Measurements from ENCODE around the gene CRISP1. TPM values are rescaled to one million over a fixed set of nuclear protein-coding genes. Genes with fewer than 3 reads are reported as not detected.
"Not testable (repeated sequence)": the region's sequence is repeated elsewhere in the genome, so short reads cannot be mapped to it uniquely, and the experiment has no call there.

The CRISP1 gene
- total RNA-seq, 1 donor from 2014 or later, result not detected

DNA sequence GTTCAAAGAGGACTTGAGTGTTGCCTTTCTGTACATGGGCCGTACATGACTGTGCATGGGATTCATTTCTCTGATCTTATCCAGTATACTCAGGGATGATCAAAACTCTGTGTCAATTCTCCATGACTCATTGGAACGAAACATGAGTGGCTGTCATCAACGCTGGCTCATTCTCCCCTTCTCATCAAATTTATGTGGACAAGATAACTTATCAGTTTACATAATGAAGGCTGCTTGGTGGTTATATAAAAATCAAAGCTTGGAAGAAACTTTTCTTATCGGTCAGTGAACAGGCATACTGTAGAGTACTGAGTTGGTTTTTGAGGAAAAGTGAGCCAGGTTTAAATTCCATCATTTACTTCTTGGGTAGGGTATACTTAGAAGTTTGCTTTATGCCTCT lies 24.9 kb downstream of the CRISP1 start:
- no peak for DNase-seq (ENCODE audit: low read depth, low spot score)

DNA sequence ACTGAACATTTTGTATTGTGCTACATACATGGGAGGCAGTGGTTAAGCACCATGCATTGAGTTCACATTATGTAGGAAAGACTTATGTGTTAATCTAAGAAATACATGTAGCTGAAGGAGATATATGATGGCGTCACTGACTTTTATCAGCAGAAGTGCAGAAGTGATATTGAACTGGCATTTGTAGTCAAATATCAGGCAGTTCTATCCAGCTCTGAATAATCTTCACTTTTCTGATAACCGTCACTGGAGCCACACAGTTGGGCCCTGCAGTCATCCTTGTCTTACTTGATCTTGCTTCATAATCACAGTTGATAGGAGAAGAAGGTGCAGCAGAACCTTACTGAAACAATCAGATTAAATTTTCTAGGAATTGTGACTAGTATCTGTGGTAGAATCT lies 26.4 kb downstream of the CRISP1 start:
- DNase-seq (ENCODE audit: low read depth, low spot score), result no peak

DNA sequence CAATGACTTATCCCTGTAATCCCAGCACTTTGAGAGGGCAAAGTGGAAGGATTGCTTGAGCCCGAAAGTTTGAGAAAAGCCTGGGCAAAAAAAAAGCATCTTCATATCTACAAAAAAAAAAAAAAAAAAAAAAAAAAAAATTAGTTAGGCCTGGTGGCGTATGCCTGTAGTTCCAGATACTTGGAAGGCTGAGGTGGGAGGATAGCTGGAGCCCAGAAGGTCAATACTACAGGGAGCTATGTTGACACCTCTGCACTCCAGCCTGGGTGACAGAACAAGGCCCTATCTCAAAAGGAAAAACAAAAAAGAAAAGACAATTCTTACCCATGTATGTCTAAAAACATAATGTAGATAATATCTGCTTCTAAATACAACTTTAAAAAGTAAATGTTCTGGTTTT lies 27.2 kb downstream of the CRISP1 start:
- no peak for DNase-seq (ENCODE audit: low read depth, low spot score)

DNA sequence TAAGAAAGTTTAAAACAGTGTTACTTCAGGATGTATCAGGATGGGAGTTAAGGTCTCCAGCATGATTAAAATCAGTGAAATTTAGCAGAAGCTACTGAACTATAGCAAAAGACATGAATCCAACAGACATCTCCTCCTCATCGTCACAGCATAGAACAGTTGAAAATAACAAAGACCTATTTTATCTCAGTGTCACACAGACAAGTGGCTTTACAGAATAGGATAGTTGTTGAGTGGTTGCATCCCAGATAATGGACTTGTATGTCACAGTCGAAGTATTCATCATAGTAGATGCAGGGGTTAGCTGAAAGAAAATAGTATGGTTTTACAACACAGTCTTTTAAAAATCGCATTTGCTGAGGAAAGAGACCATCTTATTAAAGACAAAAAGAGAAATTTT lies 31.2 kb downstream of the CRISP1 start:
- no peak for DNase-seq (ENCODE audit: low read depth, low spot score)

DNA sequence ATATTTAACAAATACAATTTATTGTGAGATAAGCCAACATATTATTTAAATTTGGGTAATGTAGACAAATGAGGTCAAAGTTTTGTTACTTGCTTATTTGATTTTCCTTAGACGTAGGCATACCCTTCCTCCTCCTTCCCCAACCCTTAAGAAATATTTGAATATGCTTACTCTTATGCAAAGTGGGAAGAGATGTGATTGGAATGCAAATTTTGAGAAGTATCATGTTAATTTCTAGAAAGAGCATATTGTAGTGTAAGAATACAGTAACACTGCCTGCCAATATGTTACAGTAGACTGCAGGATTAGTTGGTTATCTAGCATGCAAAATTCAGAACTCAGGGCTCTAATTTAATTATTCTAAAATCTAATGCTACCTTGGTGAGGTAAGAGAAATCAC lies 32.9 kb downstream of the CRISP1 start:
- no peak for DNase-seq (ENCODE audit: low read depth, low spot score)

DNA sequence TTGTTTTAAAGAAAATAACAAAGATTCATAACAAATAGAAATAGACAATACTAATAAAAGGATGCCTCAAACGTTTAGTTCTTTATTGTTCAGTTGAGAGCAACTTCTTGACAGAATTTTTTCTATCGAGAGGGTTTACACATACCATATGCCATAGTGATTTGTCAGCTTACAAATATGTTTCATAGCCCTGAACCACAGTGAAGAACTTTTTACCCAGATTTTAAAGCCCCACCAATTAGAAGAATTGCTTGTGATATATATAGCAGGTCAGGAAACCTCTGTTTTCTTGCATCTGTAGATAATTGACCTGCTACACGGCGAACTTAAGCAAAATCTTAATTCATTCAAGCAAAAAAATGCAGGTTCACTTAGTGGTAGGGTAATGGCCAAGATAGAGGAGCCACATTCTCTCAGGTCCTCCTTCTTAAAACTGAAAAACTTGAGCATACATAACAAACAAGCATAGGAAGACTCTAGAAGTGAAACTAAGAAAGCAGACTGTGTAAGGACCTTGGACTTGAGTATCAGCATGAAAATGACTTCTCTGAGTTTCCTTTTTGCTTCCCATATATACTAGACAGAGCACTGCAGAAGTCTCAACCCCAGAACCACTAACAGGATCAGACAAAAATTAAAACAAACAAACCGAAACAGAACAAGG lies 39.5 kb downstream of the CRISP1 start:
- DNase-seq (ENCODE audit: low read depth, low spot score), result no peak

DNA sequence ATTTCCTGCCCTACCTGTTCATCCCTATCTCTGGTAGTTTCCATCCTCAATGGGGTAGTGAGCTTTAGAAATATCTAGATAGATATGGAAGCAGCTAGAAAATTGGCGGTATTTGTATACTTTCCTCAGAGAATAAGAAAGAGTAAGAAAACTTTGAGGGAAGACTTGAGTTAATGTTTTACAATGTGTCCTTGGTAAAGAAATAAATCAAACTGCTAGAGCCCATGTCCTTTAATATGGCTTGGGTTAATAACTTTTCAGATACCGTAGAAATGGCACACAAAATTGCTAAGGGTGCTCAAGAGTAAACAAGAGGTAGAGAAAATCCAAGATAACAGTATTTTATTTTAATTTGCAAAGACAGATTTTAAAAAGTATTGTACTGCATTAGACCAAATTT lies 51.2 kb downstream of the CRISP1 start:
- DNase-seq (ENCODE audit: low read depth, low spot score), result no peak

DNA sequence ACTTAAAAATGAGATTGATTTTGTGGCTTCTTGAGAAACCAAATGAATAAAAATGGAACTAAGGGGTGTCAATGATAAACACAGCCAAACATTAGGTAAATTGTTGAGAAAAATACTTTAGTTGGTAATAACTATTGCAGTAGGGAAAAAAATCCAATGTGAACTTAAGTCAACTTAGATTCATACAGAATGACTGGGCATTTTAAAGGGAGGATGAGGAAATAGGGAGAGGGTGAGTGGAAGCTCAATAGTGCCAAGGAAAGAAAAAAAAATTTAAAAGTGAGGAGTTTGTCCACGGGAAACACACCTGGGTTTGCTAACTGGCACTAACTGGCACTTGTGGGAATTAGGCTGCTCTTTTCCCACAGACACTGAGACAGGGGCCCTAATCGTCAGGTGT lies 53.1 kb downstream of the CRISP1 start:
- no peak for DNase-seq (ENCODE audit: low read depth, low spot score)

DNA sequence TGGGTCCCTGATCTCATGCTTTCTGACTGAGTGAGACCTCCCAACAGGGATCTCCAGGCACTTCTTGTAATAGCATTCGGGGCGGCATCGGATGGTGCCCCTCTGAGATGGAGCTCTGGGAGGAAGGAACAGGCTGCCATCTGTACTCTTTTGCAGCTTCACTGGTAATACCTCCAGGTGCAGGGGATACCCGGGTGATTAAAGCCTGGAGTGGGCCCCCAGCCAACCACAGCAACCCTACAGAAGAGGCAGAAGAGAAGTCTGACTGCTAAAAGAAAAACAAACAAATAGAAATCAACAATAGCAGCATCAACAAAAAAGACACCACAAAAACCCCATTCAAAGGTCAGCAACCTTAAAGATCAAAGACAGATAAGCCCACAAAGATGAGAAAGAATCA lies 60.2 kb downstream of the CRISP1 start:
- no peak for DNase-seq (ENCODE audit: low read depth, low spot score)

DNA sequence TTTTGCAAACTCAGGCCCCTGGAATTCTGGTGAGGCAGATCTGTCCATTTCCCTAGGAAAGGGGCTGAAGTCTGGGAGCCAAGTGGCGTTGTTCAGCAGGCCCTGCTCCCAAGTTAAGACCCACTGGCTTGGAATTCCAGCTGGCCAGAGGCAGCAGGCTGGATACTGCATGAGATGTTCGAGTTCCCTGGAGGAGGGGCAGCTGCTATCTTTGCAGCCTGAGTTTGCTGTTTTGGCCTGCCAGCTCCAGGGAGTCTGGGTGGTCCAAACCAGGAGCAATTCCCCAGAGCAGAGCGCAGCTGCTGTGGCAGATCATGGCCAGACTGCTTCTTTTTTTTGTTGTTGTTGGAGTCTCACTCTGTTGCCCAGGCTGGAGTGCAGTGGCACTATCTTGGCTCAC lies 61.1 kb downstream of the CRISP1 start:
- no peak for DNase-seq (ENCODE audit: low read depth, low spot score)

DNA sequence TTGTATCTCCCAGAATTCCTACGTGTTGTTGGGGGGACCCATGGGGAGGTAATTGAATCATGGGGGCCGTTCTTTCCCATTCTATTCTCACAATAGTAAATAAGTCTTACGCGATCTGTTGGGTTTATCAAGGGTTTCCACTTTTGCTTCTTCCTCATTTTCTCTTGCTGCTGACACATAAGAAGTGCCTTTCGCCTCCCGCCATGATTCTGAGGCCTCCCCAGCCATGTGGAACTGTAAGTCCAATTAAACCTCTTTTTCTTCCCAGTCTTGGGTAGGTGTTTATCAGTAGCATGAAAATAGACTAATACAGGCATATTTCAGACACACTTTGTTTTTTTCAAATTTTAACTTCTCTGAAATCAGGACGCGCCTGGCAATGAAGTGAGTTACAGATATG lies 64.8 kb downstream of the CRISP1 start:
- no peak for DNase-seq (ENCODE audit: low read depth, low spot score)

DNA sequence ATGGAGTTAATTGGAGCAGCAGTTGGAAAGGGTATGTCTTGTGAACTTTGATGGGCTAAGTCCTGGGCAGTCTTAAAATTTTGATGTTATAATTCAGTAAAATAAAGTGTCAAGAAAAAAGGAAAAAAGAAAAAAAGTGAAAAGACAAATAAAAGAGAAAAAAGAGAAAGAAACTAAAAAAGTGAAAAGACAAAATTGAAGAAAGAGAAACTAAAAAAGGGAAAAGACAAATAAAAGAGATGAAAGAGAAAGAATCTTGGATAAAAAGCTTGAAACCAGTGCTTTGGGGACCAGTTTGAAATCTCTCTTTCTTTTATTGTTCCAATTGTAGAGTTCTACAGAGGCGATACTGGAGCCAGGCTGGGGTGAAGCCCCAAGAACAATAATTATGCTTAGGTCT lies 67.2 kb downstream of the CRISP1 start:
- DNase-seq (ENCODE audit: low read depth, low spot score), result no peak

DNA sequence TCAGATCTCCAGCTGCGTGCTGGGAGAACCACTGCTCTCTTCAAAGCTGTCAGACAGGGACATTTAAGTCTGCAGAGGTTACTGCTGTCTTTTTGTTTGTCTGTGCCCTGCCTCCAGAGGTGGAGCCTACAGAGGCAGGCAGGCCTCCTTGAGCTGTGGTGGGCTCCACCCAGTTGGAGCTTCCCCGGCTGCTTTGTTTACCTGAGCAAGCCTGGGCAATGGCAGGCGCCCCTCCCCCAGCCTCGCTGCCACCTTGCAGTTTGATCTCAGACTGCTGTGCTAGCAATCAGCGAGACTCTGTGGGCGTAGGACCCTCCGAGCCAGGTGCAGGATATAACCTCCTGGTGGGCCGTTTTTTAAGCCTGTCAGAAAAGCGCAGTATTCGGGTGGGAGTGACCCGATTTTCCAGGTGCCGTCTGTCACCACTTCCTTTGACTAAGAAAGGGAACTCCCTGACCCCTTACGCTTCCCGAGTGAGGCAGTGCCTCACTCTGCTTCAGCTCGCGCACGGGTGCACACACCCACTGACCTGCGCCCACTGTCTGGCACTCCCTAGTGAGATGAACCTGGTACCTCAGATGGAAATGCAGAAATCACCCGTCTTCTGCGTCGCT lies 69.4 kb downstream of the CRISP1 start:
- DNase-seq (ENCODE audit: low read depth, low spot score), result not testable (repeated sequence)

DNA sequence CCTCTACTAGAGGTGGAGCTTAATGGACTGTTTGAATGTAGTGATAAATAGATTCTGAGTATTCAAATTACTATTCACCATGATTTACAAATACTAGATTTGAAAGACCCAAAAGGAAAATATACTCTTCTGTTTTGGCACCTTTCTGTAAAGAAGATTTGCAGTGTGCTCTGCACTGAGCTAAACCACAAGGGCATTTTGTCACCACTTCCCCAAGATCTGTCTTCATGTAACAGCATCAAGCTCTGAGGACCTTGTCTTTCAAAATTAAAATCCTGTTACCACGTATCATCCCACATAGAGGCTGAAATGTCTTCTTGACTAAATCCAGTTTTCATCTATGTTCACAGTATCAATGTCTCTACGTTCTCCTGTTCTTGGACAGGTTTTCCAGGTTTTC lies 76.0 kb downstream of the CRISP1 start:
- DNase-seq (ENCODE audit: low read depth, low spot score), result no peak

DNA sequence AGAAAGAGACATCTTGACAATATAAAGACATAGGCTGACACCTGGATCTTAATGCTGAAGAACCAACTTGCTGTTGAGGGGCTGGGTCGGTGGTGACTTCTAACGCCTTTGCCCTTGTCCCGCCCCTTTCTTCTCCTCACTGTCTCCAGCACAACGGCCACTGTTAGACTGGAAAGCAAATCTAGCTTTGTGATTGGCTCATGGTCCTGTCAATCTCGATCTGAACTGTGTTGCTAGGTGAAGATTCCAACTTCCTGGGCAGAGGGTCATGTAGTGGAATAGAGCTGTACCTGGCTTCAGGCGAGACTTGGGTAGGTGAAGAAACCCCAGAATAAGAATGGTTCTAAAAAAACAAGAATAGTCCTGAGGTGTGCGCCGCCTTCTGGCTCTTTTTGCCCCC lies 79.2 kb downstream of the CRISP1 start, which contains the start of gene PGK2:
TSS of gene PGK2 (minus strand) at position 110 of the 400 bp plus-strand sequence. CDS start at position 12, 98 bp downstream.
- no peak for DNase-seq (ENCODE audit: low read depth, low spot score)

DNA sequence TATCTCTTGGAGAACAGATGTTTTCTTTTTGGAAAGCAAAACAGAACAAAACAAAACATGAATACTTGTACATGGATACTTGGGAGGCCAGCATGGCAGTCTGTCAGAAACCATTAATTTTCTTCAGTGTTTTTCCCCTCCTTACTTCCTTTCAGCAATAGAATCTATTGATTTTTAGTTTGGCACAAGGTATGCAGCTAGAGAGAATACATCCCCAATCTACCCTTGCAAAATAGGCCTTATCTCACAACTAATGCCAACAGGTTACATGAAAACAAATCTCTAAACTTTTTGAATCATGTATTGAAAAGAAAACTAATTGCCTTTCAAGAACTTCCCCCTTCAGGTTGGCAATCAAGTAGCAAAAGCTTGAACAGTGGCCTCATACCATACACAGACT lies 82.1 kb downstream of the CRISP1 start:
- no peak for DNase-seq (ENCODE audit: low read depth, low spot score)

Other genes with a start within 250 kb of the CRISP1 start
- not detected in 2 replicates for gene RHAG, start 229.7 kb downstream of the CRISP1 start, total RNA-seq
- gene CRISP2, start 153.0 kb downstream of the CRISP1 start, total RNA-seq, result not detected in 2 replicates
- not detected in 2 replicates for gene CRISP3, start 122.1 kb downstream of the CRISP1 start, total RNA-seq
- gene PGK2, start 79.2 kb downstream of the CRISP1 start, total RNA-seq, result not detected in 2 replicates
- gene DEFB114, start 97.6 kb upstream of the CRISP1 start, total RNA-seq, result not detected in 2 replicates
- not detected in 2 replicates for gene DEFB113, start 103.1 kb upstream of the CRISP1 start, total RNA-seq
- gene DEFB110, start 155.5 kb upstream of the CRISP1 start, total RNA-seq, result not detected in 2 replicates
- not detected in 2 replicates for gene DEFB112, start 183.4 kb upstream of the CRISP1 start, total RNA-seq